Caki2 (cell line): ENCODE results near the gene KLF9. TPM values are rescaled to one million over a fixed set of nuclear protein-coding genes. Genes with fewer than 3 reads are reported as not detected.

Experiments
- DNase-seq: peaks from one replicate; pipeline ENCODE4 v3.0.0-alpha.2; 2015; ENCODE audit warnings: low read depth
- in situ Hi-C: cut with HindIII; loops from 2 replicates; pipeline ENCODE4 v1.10.0; 2016; ENCODE audit warnings: low sequenced_read_pairs, low pct_unique_long_range_greater_than_20kb, mixed read lengths
- total RNA-seq: library from RNA; depleted of rRNA; stranded (reverse); fragments of >200 nt; shearing (Covaris generic); gene quantifications from 2 replicates; pipeline ENCODE4 v1.2.3, GENCODE V29; 2014; ENCODE audit warnings: low replicate concordance

The KLF9 gene
- total RNA-seq, 1 experiment from 2014 or later: 1.1 TPM

DNA sequence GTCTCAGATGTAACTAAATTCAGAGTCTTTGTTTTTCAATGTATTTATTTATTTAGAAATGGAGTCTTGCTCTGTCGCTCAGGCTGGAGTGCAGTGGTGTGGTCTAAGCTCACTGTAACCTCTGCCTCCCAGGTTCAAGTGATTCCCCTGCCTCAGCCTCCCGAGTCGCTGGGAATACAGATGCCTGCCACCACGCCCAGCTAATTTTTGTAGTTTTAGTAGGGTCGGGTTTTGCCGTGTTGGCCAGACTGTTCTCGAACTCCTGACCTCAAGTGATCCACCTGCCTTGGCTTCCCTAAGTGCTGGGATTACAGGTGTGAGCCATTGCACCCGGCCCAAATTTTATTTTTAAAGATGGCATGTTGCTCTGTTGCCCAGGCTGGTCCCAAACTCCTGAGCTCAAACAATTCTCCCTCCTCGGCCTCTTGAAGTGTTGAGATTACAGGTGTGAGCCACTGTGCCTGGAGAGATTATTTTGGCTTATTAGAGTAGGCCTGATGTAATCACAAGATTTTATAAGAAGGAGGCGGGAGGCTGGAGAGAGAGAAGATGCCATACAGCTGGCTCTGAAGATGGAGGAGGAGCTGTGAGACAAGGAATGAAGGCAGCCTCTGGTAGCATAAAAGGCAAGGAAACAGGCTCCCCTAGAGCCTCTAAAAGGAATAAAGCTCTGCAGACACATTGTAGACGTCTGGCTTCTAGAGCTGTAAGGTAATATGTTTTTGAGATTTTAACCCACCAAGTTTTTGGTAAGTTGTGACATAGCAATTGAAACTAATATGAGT is 12.9 kb upstream of the KLF9 start:
- in situ Hi-C loops: no loop called here
- DNase-seq: no peak

DNA sequence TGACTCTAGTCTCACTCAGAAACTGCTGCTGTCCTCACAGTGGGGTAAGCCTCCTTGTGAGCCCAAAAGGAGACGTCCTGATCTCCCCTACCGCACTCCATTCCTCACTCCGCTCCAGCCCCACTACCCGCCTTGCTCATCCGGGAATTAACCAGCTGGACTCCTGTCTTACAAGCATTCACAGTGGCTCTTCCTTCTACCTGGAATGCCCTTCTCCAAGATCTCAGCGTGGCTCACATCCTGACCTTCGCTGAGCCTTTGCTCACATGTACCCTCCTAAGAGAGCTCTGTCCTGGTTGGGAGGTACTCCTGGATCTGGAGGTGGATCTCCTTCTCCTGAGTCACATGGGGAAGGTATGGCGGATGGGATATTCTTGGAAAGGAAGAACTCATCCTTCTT is 10.7 kb upstream of the KLF9 start:
- DNase-seq: no peak
- in situ Hi-C loops: no loop called here

DNA sequence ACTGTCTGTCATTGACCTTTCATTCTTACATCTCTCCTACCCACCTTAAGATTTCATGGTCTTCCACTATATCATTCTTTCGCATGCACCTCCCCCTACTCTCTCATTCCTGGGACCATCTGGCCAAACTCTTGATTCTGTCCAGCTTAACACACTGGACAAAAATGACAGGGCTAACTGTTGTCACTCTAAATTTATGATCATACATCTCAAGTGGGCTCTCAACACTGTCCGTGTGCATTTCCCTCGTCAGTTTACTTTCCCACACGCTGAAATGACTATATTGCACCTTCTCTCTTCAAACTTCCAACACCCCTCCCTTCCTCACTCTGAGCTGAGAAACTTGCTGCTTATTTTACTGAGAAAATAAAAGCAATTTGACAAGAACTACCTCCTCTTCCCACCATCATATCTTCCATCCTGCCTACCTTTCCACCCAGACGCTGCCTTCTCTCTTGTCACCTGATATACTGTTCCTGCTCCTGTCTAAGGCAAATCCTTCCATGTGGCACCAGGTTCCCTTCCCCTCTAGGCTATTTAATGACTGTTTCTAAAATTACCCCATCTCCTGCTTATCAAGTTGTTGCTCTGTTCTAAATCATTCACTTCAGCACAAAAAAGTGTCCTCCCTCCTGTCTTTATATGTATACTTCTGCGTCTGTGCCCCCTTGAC is 8.1 kb upstream of the KLF9 start:
- DNase-seq: no peak
- in situ Hi-C loops: no loop called here

DNA sequence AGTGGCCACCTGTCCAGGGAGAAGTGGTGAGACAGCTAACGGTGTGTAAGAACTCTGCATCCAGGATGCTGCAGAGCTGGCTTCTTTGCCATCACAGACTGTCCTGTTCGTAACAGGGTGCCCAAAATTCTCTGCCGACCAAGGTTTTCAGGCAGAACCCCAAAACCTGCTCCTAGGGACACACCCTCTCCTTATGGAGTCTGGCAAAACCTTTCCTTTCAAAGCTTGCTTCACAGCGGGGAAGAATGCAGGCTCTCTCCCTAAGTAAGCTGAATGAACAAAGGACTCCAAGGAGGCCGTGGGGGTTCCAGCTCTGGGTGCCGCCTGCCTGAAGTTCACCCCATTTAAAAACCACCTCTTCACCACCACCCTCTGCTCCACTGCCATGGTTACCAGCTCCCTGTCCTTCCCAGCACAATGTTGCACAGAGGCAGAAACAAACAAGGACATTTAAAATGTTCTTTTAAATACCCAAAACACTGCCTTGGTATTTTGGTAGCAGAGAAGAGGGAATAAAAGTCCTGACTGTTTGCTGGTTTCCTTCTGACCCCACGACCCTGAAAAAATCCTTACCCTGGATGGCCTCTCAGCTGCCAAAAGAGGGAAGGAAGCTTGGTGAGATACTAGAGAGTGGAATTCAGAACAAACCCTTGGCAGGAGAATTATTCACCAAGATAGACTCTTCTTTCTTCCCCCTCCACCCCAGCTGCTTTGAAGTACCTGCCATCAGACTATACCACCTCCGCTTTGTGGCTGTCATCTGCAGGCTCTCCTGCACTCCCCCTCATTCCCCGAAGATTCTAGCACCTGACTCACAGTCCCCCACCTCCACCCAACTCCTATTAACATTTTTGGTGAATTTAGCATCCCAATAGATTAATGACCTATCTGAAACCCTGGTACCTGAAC is 7.1 kb upstream of the KLF9 start:
- in situ Hi-C loops: no loop called here
- no peak for DNase-seq

DNA sequence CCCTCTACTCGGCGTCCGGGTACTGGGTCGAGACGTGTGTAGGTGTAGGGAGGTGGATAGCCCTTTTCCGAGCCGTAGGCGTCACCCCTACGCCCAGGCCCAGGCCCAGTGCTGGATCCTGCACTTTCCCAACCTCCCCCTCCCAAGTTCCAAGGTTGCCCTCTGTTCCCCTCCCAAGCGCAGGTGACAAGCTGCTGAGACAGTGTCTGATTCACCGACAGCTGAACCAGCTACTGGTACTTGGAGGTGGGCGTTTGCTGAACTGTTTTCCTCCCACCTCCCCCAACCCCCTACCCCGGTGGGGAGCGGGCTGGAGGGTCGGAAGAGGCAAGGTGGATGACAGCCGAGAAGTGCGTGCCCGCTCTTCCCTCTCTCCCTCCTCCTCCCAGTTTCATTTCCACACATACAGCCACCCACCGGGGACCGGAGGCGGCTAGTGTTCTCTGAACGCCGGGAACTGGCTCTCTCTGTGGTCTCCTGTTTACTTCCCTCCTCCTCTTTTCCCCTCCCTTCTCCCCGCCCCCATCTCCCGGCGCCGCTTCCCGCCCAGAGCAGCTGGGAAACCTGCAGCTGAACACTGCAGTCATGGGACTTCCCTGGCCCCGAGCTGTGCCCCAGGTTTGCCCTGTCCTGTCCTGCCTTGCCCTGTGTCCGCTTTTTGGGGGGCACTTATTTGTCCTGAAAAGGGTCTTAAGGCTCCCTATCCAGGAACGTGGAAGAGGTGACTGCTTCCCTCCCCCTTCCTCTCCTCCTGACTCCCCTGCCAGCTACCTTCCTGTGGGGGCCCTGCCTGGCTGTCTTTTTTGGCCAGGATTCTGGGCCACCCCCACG is 6.2 kb upstream of the KLF9 start:
- in situ Hi-C loops: no loop called here
- DNase-seq: peak; percentile 63

DNA sequence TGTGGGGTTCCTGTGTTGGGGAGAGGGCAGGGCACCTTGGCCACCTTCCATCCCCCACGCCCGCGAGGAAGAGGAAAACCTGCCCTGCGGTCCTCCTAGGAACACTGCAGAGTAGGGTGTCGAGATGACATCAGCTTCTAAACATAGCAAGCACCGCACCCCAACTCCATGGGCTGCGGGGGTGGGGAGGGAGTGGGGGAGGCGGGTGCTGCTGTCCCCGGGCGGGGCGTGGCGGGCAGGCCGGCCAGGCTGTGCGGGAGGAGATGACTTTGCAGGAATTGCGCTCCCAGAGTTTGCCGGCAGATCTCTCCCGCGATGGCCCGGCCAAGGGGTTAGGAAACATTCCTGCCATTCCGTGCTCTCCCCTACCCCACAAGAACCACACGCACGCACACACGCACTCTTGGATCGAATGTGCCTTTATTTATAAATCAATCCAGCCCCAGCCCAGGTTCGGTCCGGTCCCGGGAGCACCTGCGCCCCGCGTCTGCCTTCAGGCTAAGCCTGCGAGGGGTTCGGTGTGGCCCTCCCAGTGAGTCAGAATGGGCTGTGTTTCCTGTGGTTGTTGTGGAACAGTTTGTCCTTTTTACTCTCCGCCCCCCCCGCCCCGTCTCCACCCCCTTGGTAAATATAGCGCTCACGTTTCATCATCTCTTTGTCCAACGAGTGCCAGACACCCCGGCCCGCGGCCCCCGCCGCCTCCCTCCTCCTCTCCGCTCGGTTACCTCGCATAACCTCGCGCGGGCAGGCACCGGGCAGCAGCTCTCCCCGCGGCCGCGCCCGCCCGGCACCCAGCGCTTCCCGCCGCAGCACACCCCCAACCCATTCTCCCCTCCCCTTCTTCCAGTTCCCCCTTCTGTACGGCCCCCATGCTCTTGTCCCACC is 5.3 kb upstream of the KLF9 start:
- in situ Hi-C loops: no loop called here
- DNase-seq: peak; percentile 87

DNA sequence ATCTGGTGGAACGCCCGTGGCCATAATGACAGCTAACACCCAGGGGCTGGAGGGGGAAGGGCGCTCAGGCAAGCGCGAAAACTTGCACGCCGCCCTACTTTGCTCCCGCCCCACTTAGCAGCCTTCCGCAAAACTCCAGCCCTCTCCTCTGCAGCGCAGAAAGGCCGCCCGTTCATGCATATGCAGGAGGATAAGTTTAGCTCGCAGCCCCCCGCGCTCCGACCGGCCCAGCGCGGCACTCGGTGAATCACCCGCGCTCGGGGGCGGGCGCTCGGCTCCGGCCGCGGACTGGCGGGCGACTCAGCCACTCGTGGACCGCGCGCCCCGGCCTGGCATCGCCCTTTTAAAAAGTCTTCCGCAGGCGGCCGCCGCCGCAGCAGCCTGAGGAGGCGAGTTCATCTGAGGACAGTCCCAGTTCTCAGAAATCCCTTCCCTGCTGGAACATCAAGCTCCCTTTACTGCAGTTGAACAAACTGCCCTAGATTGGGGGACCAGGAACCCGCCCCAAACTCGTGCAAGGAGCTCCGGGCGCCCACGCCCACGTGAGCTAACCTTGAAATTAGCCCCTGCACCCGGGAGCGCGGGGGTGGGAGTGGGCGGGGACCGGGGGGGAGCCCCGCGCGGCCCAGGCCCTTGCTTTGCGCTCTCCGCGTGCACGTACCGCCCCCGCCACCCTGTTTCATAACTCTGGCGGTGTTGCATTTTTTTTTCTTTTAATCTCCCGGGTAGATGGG is 4.5 kb upstream of the KLF9 start:
- peak; percentile 98 for DNase-seq
- in situ Hi-C loops: no loop called here

DNA sequence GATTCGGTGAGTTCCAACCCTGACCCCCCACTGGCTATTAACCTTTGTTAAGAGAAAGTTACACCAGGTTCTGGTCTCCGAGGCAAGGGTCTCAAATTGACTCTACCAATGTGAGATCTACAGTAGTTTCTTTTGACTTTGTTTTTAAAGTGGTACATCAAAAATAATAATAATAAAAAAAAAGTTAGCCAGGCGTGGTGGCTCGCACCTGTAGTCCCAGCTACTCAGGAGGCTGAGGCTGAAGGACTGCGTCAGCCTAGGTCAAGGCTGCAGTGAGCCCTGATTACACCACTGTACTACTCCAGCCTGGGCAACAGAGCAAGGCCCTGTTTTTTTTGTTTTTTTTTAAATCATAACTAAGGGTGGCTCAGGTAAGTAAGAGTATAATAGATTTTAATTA is 1.0 kb upstream of the KLF9 start:
- DNase-seq: no peak
- in situ Hi-C loops: no loop called here

DNA sequence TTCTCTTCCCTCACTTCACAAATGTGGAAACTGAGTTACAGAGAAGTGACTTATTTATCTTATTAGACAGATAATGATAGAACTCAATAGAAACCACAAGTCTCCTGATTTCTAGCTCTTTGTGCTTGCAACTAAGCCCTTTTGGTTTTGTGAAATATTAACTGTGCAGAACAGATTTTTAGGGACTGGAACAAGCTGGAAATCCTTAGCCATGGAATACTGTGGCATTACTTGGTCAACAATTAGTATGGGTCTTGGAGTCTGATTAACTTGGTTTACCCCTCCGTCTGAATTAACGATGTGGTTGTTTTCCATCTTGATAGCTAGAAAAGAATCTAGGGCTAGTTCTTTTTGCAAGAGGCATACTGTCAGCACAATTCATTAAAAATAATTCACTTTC is 584 bp upstream of the KLF9 start:
- DNase-seq: no peak
- in situ Hi-C loops: no loop called here

DNA sequence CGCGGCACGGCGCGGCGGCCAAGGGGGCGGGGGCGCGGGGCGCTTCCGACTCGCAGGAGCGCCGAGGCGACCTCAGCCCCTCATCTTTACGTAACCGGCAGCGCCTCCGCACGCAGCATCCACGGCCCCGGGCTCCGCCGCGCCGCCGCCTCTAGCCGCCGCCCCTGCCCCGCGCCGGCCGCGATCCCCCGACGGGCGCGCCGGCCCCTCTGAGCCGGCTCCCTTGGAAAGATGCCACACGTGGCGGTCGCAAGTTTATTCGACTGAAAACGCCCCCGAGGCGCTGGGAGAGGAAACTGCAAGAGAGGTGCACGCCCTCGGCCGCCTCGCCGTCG is 1.0 kb downstream of the KLF9 start:
- in situ Hi-C loops: no loop called here

DNA sequence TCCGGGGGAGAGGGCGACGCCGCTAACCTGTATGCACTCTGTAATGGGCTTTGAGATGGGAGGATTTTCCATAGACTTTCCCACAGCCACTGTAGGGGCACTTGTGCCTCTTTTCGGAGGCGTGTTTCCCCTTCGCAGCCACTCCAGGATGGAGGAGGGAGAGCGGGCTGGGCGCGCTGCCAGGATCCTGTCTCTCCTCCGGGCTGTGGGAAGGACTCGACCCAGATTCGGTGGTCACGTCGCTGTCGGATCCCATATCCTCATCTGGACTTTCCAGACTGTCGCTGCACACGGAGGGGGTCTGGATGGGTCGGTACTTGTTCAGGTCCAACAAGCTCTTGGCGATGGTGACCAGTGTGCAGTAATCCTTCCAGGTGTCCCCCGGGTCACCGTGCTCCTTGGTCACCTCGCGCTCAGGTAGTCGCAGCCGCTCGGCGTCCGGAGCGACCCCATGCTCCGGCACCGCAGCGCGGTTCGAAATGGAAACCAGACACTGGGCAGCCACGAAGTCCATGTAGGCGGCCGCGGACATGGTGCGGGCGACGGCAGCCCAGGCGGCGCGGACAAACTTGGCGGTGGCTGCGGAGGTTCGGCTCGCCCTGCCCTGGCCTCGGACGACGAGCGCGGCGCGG is 1.5 kb downstream of the KLF9 start:
- in situ Hi-C loops: no loop called here

More for the DNA sequence above, 1.0 kb downstream of the KLF9 start:
- no peak for DNase-seq

DNA sequence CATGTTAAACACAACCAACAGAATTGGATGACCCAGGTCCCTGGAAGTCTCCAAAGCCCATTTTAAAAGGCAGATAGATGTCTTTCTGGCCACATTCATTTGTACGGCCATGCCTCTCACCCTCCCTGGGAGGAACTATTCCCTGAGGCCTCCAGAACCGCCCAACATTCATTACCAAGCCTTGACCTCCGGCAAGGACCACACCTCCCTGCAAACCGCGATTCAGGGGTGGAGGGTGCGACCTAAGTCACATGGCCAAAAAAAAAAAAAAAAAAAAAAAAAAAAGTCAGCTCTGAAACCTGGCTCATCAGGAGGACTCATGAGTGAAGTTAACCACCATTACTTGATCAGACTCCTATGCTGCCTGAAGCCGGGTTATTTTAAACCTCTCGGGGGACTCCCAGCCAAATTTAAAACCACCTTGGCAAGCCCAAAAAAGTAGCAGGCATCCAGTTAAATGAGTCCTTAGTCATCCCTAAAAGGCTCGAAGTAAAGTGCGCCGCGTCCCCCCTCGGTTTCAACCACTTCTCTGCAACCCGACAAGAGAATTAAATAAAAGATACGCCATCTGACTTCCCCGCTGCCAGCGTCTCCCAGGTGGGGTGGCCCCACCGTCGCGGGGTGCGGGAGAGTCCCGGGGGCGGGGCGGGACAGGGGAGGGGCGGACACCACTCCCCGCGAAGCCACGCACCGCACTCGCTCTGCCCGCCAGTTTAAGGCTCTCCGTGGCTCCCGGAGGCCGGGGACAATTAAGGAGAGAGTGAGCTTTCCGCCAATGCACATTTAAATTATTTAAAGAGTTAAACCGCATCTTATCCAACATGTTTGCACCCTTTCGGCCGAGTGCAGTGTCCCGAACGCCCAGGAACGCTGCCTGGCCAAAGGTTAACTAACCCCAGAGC is 2.3 kb downstream of the KLF9 start:
- DNase-seq: peak; percentile 74
- in situ Hi-C loops: no loop called here

More for the DNA sequence above, 1.5 kb downstream of the KLF9 start:
- DNase-seq: peak; percentile 44

DNA sequence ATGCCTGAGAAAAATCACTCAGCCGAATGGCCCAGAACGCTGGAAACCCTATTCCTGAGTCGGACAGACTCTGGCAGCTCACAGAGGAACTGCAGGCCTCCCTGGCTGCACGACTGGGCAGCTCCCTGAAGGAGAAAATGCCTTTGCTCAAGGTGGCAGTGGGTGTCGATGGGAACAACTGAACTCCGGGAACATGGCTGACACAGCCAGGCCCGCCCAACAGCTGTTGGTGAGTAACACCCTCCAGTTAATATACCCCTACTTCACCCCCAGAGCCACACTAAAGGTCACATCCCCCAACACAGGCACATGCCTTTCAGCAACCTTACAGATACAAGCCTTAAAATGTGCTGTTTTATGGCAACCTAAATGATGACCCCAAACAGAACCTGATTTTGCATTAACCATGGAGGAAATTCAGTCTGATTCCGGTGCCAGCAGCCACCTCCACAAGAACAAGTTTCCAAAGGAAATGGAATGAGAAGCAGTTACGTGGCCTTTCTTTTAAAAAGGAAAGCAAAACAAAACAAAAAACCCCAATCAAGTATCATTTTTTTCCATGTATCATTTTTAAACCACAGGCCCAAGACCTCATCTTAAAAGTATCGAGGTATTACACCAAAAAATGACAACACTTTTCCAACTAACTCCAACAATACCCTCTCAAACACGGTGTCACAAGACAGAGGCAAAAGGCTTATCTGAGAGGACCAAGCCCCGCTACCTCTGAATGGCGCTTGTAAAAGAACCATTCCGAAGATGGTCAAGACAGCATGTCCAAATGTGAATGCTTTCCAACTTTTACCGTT is 3.1 kb downstream of the KLF9 start:
- in situ Hi-C loops: no loop called here
- DNase-seq: peak; percentile 17

DNA sequence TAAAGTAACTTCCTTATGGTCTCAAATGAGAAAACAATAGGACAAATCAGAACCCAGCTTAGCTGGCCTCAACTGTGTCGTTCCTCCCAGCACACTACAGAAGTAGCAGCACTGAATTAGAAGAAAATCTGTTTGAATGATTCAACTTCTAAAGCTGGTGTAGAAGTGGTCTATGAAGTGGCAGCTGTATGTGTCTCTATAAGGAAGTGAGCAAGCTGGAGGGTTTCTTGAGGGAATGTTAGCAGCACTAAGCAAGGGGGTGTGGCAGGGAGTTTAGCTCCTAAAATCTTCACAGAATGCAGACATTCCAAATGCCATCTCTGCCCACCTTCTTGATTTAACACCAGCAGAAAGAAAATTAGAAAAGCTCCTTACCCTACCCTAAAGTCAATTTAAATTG is 4.1 kb downstream of the KLF9 start:
- in situ Hi-C loops: no loop called here
- DNase-seq: no peak

DNA sequence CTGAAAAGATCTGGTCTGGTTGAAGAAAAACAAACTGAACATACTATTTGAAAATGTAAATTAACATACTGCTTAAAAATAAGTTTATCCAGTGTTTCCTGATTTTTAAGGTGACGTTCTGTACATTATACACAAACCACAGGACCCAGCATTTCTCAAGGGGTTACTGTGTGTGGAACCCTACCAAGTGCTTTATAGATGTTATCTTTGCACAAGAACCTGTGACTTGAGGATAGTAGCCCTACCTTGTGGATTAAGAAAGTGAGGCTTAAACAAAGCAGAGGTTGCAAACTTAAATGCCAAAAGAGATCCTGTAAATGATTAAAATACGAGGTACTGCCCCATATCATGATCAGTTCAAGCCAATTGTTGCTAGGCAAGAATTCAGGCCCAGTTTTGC is 4.7 kb downstream of the KLF9 start:
- DNase-seq: no peak
- in situ Hi-C loops: no loop called here
